WTC11 (cell line): ENCODE results near the gene BMP5.

ENCODE experiments used
- CREM ChIP-seq: sonication (generic); formaldehyde crosslinking; IDR thresholded peaks from 2 replicates; pipeline ENCODE4 v1.8.1; 2022; ENCODE audit warnings: mild to moderate bottlenecking, missing genetic modification reagents, moderate library complexity
- ESRRA ChIP-seq: sonication (generic); formaldehyde crosslinking; IDR thresholded peaks from 2 replicates; pipeline ENCODE4 v1.8.1; 2022; ENCODE audit warnings: mild to moderate bottlenecking, missing genetic modification reagents, borderline replicate concordance
- FOXP4 ChIP-seq: sonication (generic); formaldehyde crosslinking; IDR thresholded peaks from 2 replicates; pipeline ENCODE4 v1.8.0; 2022; ENCODE audit warnings: mild to moderate bottlenecking, missing genetic modification reagents
- MYBL2 ChIP-seq: sonication (generic); formaldehyde crosslinking; IDR thresholded peaks from 2 replicates; pipeline ENCODE4 v1.8.1; 2023; ENCODE audit warnings: mild to moderate bottlenecking, moderate library complexity, missing genetic modification reagents
- NFYB ChIP-seq: sonication (generic); formaldehyde crosslinking; conservative IDR thresholded peaks from 2 replicates; pipeline ENCODE4 v1.8.0; 2022; ENCODE audit warnings: low read depth, missing genetic modification reagents
- NR3C1 ChIP-seq: sonication (generic); formaldehyde crosslinking; conservative IDR thresholded peaks from 2 replicates; pipeline ENCODE4 v1.8.1; 2023; ENCODE audit warnings: low read depth, mild to moderate bottlenecking, missing genetic modification reagents
- SMAD3 ChIP-seq: sonication (generic); formaldehyde crosslinking; IDR thresholded peaks from 2 replicates; pipeline ENCODE4 v1.8.0; 2022; ENCODE audit warnings: missing genetic modification reagents, mild to moderate bottlenecking, borderline replicate concordance
- TF ChIP-seq, protein P1 (sequence below): fragments of 200-600 bp; IDR thresholded peaks from 2 replicates; pipeline ENCODE4 v1.8.0; 2022; ENCODE audit warnings: antibody characterized with exemption
- TF ChIP-seq, protein P2 (sequence below): sonication (generic); formaldehyde crosslinking; IDR thresholded peaks from 2 replicates; pipeline ENCODE4 v1.8.1; 2022; ENCODE audit warnings: low read depth, missing genetic modification reagents, borderline replicate concordance
- TF ChIP-seq, protein P3 (sequence below): sonication (generic); formaldehyde crosslinking; IDR thresholded peaks from 2 replicates; pipeline ENCODE4 v1.8.1; 2023; ENCODE audit warnings: mild to moderate bottlenecking, missing genetic modification reagents

- TF ChIP-seq MYBL2, result no peak
- no peak for TF ChIP-seq FOXP4 (CRISPR knock-in tag)
- TF ChIP-seq, protein P1, sequence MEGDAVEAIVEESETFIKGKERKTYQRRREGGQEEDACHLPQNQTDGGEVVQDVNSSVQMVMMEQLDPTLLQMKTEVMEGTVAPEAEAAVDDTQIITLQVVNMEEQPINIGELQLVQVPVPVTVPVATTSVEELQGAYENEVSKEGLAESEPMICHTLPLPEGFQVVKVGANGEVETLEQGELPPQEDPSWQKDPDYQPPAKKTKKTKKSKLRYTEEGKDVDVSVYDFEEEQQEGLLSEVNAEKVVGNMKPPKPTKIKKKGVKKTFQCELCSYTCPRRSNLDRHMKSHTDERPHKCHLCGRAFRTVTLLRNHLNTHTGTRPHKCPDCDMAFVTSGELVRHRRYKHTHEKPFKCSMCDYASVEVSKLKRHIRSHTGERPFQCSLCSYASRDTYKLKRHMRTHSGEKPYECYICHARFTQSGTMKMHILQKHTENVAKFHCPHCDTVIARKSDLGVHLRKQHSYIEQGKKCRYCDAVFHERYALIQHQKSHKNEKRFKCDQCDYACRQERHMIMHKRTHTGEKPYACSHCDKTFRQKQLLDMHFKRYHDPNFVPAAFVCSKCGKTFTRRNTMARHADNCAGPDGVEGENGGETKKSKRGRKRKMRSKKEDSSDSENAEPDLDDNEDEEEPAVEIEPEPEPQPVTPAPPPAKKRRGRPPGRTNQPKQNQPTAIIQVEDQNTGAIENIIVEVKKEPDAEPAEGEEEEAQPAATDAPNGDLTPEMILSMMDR, result no peak
- TF ChIP-seq ESRRA (CRISPR knock-in tag), result no peak
- no peak for TF ChIP-seq SMAD3 (CRISPR knock-in tag)
- TF ChIP-seq, protein P2, sequence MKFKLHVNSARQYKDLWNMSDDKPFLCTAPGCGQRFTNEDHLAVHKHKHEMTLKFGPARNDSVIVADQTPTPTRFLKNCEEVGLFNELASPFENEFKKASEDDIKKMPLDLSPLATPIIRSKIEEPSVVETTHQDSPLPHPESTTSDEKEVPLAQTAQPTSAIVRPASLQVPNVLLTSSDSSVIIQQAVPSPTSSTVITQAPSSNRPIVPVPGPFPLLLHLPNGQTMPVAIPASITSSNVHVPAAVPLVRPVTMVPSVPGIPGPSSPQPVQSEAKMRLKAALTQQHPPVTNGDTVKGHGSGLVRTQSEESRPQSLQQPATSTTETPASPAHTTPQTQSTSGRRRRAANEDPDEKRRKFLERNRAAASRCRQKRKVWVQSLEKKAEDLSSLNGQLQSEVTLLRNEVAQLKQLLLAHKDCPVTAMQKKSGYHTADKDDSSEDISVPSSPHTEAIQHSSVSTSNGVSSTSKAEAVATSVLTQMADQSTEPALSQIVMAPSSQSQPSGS, result no peak
- TF ChIP-seq NFYB (CRISPR knock-in tag), result no peak
- no peak for TF ChIP-seq NR3C1 (CRISPR knock-in tag)
- no peak for TF ChIP-seq CREM (CRISPR knock-in tag)
- TF ChIP-seq, protein P3, sequence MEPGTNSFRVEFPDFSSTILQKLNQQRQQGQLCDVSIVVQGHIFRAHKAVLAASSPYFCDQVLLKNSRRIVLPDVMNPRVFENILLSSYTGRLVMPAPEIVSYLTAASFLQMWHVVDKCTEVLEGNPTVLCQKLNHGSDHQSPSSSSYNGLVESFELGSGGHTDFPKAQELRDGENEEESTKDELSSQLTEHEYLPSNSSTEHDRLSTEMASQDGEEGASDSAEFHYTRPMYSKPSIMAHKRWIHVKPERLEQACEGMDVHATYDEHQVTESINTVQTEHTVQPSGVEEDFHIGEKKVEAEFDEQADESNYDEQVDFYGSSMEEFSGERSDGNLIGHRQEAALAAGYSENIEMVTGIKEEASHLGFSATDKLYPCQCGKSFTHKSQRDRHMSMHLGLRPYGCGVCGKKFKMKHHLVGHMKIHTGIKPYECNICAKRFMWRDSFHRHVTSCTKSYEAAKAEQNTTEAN (CRISPR knock-in tag), result no peak
Observed at GRCh38 chr6:55758156-55758937, 117.0 kb downstream of the BMP5 start.
